Hepatocyte (in vitro differentiated cells): ENCODE measurements around the gene SHQ1.

Experiments used
- CTCF ChIP-seq: fragments of 200-600 bp; sonication (generic); IDR thresholded peaks from 2 replicates; pipeline ENCODE4 v1.5.1; 2016; ENCODE audit warnings: antibody characterized with exemption, mild to moderate bottlenecking; ENCODE audit not compliant: poor library complexity
- EZH2 ChIP-seq: fragments of 200-600 bp; sonication (generic); IDR thresholded peaks from 2 replicates; pipeline ENCODE4 v1.6.1; 2016; ENCODE audit warnings: antibody characterized with exemption, mild to moderate bottlenecking, borderline replicate concordance

- TF ChIP-seq CTCF (no peak), EZH2 (no peak)
Measured at GRCh38 chr3:72818905-72819304, 29.3 kb downstream of the SHQ1 start.
